ENCODE data around the gene WIPF1.

GRCh38 chr2:174569678-174570077 is 27.9 kb downstream of the WIPF1 start:
- TF ChIP-seq POLR2AphosphoS5 (IDR thresholded peaks at IDR 0.05; ENCODE audit: low read depth, low read length) (no peak), FOXP2 (optimal IDR thresholded peaks at IDR 0.05; ENCODE audit: borderline replicate concordance, extremely low read depth, extremely low read length, insufficient read depth) (no peak), TAF1 (IDR thresholded peaks at IDR 0.05; ENCODE audit: borderline replicate concordance, insufficient read depth, low read length) (no peak)
- TF ChIP-seq, protein P1, sequence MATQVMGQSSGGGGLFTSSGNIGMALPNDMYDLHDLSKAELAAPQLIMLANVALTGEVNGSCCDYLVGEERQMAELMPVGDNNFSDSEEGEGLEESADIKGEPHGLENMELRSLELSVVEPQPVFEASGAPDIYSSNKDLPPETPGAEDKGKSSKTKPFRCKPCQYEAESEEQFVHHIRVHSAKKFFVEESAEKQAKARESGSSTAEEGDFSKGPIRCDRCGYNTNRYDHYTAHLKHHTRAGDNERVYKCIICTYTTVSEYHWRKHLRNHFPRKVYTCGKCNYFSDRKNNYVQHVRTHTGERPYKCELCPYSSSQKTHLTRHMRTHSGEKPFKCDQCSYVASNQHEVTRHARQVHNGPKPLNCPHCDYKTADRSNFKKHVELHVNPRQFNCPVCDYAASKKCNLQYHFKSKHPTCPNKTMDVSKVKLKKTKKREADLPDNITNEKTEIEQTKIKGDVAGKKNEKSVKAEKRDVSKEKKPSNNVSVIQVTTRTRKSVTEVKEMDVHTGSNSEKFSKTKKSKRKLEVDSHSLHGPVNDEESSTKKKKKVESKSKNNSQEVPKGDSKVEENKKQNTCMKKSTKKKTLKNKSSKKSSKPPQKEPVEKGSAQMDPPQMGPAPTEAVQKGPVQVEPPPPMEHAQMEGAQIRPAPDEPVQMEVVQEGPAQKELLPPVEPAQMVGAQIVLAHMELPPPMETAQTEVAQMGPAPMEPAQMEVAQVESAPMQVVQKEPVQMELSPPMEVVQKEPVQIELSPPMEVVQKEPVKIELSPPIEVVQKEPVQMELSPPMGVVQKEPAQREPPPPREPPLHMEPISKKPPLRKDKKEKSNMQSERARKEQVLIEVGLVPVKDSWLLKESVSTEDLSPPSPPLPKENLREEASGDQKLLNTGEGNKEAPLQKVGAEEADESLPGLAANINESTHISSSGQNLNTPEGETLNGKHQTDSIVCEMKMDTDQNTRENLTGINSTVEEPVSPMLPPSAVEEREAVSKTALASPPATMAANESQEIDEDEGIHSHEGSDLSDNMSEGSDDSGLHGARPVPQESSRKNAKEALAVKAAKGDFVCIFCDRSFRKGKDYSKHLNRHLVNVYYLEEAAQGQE (IDR thresholded peaks at IDR 0.05; ENCODE audit: insufficient read depth in 1 of 2, low read depth in 2 of 2, low read length in 2 of 2) = no peak

Data from PFSK-1 (cell line).